Renal cortical epithelial cell (primary cell): ENCODE measurements around the gene CPLX4. TPM values are rescaled to one million over a fixed set of nuclear protein-coding genes. Genes with fewer than 3 reads are reported as not detected.
"Not testable (repeated sequence)": the region's sequence is repeated elsewhere in the genome, so short reads cannot be mapped to it uniquely, and the experiment has no call there.

Experiments
- DNase-seq: peaks from one replicate; pipeline ENCODE4 v3.0.0-alpha.2; 2011; ENCODE audit warnings: low read depth
- total RNA-seq: library from RNA; depleted of rRNA; stranded (reverse); fragments of >200 nt; gene quantifications from 2 replicates; pipeline ENCODE4 v1.2.3, GENCODE V29; 2014

CPLX4 gene
- total RNA-seq, 1 donor from 2014 or later = not detected

DNA sequence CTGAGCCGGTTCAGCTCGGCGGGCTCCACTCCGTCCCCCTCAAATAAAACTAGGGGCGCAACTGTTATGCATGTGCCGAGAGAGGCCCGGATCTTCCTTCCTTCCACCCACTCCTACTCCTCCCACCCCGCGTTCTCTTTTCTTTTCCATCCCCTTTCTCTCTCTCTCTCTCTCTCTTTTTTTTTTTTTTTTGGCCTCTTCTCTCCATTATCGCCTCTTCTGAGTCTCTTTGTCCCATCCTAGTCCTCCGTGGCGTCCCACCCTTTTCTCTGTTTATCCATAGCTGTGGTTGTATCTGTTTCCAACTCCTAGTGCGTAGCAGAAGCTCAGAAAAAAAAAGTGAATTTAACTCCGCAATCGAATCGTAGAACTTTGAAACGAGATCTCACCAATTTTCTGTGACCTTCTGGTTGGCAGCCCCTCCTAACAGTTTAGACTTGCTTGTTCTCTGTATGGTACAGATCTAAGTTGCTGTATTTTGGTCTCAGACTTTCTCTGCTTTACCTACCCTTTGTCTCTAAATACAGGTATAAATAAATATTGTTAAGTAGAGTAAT, 48.8 kb downstream of the CPLX4 start:
- no peak for DNase-seq

- no peak for DNase-seq
Measured at GRCh38 chr18:59268721-59269562, 49.5 kb downstream of the CPLX4 start.

DNA sequence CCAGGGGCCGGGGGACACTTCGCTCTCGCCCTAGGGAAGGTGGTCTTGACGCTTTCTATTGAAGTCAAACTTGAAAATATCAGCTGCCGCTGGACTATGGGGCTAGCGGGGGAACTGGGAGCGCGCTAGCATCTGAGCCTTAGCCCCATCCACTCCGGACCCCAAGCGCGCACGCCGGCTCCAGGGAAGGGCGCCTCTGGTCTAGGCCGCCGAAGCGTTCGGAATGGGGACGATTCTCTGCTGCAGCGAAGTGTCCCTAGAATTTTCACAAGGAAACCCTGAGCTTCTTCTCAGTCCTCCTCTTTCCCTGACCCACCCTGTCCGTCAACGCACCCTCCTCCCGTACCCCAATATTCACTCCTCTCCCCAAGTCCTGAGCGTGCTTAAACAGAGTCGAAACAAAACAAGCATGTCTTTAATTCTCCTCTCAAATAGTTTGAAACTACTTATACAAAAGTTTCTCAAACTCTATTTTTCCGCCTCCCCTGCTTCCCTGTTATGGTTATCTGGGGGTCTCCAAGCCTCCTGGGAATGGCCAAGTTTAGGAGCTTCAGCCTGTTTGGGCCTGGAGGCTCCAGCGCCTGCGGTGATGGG, 50.2 kb downstream of the CPLX4 start:
- DNase-seq = no peak

DNA sequence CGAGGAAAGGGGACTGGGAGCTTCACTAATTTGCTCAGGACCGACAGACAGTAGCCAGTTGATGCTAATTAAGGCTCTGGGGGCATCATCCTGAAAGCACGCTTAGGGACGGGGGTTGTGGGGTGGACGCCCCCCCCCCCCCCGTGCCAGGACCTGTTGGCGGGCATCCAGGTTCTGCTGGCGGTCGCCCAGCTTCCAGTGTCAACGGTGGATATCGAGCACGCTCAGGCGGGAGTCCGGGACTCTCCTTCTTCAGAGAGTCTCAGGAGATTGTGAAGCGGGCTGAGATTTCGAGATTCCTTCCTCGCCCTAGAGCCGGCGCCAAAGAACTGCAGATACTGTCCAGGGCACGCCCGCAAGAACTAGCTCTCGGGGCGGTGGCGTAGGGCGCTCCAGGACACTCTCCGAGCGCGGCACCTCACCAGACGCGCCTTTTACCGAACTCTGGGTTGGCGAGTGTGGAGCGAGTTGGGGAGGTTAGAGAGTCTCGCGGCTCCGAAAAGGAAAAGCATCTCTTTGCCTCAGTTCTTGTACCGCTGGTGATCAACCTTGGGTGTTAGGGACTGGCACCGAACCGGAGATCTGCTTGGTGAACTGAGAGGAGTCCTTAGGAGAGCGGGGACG, 50.8 kb downstream of the CPLX4 start:
- no peak for DNase-seq

DNA sequence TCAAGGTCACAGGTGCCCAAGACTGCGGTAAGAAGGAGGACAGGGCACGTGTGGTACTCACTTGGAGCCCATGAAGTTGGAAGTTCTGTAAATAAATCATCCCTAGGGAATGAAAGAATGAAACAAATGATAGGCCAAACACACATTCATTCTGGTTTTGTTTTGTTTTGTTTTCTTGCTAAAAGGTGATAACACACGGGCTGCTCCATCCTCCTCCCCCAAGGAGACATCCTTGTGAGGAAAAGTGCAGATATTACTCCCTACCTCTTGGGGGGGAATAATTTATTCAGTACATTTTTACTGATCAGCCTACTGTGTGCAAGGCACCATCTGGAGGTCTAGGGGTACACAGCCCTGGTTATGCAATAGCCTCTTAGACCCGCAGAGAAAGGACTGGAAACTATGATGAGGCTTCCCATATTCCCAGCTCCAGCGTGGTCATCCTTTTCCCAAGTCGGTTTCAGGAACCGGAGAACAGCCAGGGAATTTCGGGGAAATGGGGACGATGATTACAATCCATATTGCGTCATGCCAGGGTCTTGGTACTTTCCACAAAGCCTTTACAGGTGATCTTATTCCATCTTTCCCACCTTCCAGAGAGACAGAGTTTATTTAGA, 51.5 kb downstream of the CPLX4 start:
- no peak for DNase-seq

DNA sequence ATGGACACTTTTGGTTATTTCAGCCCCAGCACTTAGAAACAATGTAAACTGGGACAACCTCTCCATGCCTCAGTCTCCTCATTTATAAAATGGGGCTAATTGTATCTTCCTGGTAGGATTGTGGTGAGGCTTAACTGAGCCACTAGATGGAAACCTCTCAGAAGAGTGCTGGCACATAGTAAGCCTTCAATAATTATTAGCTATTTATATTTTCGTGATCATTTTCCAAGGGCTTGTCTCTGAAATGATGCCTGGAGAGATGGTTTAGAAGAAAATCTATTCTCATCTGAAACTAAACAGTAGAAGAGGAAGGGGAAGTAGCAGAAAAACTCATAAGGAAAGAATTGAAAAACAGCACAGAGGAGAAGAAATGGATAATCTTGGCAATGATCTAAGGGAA, 52.0 kb downstream of the CPLX4 start:
- no peak for DNase-seq

GRCh38 chr18:59265974-59266369, 52.5 kb downstream of the CPLX4 start:
- DNase-seq = no peak

GRCh38 chr18:59265246-59265973, 53.0 kb downstream of the CPLX4 start:
- no peak for DNase-seq

GRCh38 chr18:59264651-59265245, 53.7 kb downstream of the CPLX4 start:
- DNase-seq = no peak

- DNase-seq = no peak
Measured at GRCh38 chr18:59264121-59264571, 54.3 kb downstream of the CPLX4 start.

GRCh38 chr18:59263661-59264060, 54.8 kb downstream of the CPLX4 start:
- peak; percentile 45 for DNase-seq

DNA sequence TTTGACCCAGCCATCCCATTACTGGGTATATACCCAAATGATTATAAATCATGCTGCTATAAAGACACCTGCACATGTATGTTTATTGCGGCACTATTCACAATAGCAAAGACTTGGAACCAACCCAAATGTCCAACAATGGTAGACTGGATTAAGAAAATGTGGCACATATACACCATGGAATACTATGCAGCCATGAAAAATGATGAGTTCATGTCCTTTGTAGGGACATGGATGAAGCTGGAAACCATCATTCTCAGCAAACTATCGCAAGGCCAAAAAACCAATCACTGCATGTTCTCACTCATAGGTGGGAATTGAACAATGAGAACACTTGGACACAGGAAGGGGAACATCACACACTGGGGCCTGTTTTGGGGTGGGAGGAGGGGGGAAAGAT, 56.2 kb downstream of the CPLX4 start:
- DNase-seq = not testable (repeated sequence)

DNA sequence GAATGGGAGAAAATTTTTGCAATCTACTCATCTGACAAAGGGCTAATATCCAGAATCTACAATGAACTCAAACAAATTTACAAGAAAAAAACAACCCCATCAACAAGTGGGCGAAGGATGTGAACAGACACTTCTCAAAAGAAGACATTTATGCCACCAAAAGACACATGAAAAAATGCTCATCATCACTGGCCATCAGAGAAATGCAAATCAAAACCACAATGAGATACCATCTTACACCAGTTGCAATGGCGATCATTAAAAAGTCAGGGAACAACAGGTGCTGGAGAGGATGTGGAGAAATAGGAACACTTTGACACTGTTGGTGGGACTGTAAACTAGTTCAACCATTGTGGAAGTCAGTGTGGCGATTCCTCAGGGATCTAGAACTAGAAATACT, 56.6 kb downstream of the CPLX4 start:
- not testable (repeated sequence) for DNase-seq

DNA sequence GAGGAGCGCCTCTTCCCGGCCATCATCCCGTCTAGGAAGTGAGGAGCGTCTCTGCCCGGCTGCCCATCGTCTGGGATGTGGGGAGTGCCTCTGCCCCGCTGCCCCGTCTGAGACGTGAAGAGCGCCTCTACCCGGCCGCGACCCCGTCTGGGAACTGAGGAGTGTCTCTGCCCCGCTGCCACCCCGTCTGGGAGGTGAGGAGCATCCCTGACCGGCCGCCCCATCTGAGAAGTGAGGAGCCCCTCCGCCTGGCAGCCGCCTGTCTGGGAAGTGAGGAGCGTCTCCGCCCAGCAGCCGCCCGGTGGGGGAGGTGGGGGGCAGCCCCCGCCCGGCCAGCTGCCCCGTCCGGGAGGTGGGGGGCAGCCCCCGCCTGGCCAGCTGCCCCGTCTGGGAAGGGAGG, 63.0 kb downstream of the CPLX4 start:
- not testable (repeated sequence) for DNase-seq

DNA sequence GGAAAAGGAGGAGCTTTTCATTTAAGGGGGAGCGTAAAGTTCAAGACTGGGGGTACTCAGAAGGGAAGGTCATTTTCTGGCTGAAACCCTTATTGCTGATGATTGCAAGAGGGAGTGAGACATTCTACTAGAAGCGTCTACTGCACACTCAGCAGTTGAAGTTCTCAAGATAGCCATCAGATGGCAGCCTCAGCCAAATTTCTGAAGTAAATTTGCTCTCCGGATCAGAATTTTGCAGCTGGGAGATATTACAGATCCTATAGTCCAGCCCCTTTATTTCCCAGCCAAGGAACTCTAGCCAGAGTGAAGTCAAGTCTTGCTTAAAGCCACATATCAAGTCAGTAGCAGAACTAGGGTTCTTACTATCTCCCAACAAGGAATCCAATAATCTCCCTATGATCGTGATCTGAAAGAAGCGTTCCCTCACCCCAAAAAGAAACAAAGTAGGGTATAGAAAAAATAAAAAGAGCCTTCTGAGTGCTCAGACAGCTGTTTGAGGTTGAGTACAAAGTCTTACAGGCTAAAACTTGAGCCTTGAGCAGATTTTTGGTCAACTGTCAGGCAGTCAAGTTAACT, 69.2 kb downstream of the CPLX4 start:
- peak; percentile 74 for DNase-seq

DNA sequence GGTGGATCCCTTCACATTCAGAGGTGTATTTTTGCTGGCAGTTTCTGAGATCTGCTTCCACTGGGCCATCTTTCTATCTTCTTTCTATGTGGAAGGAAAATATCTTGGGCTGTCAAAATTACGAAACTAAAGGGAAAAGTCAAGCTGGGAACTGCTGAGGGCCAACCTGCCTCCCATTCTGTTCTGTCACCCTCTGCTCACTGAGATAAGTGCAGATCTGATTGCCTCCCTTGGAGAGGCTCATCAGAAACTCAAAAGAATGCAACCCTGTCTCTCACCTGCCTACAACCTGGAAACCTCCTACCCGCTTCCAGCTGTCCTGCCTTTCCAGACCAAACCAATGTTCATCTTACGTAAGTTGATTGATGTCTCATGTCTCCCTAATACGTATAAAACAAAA, 71.7 kb downstream of the CPLX4 start:
- DNase-seq = no peak
